Esophagus muscularis mucosa (tissue), 4 donors: ENCODE results near the gene DCUN1D4. TPM values are rescaled to one million over a fixed set of nuclear protein-coding genes. Genes with fewer than 3 reads are reported as not detected.

Source experiments
- DNase-seq: peaks from one replicate; pipeline ENCODE4 v3.0.0-alpha.2; 2017; ENCODE audit errors: extremely low spot score
- H3K27ac ChIP-seq, 4 donors: fragments of 200-600 bp; sonication (generic); replicated peaks in 1 of 4; 1 replicate in 3 of 4; 2 replicates in 1 of 4; pipeline ENCODE4 v1.5.1; 2016 to 2019; ENCODE audit warnings: mild to moderate bottlenecking in 1 of 4
- H3K27me3 ChIP-seq, 4 donors: fragments of 200-600 bp; sonication (generic); one replicate each; pipeline versions ENCODE4 v1.5.1 to v1.6.0; 2016 to 2019
- H3K36me3 ChIP-seq, 4 donors: fragments of 200-600 bp; sonication (generic); one replicate each; pipeline ENCODE4 v1.5.1; 2016 to 2019
- H3K4me1 ChIP-seq, 4 donors: fragments of 200-600 bp; sonication (generic); one replicate each; pipeline ENCODE4 v1.5.1; 2016 to 2019
- H3K4me3 ChIP-seq, 4 donors: fragments of 200-600 bp; sonication (generic); 1 replicate in 2 of 4; 2 replicates in 2 of 4; pipeline ENCODE4 v1.5.1; 2016 to 2019; ENCODE audit warnings: mild to moderate bottlenecking in 4 of 4, moderate library complexity in 1 of 4
- H3K9me3 ChIP-seq, 4 donors: fragments of 200-600 bp; sonication (generic); 1 replicate in 3 of 4; 2 replicates in 1 of 4; pipeline ENCODE4 v1.5.1; 2016 to 2019
- EP300 ChIP-seq: sonication (generic); formaldehyde crosslinking; IDR thresholded peaks from one replicate; pipeline ENCODE4 v1.6.1; 2017; ENCODE audit warnings: antibody characterized with exemption
- POLR2A ChIP-seq: fragments of 450-650 bp; IDR thresholded peaks from one replicate; pipeline ENCODE4 v1.6.1; 2017; ENCODE audit warnings: antibody characterized with exemption, moderate library complexity, mild to moderate bottlenecking, low read depth
- POLR2AphosphoS5 ChIP-seq, 2 donors: sonication (generic); formaldehyde crosslinking; IDR thresholded peaks; one replicate each; pipeline ENCODE4 v1.6.1; 2017; ENCODE audit warnings: antibody characterized with exemption in 2 of 2
- WGBS: methylation state at CpG from one replicate; pipeline ENCODE4 v1.1.5; 2018; 5-methylcytosine and 5-hydroxymethylcytosine counted together
- intact Hi-C: fragments of 100-400 bp; cut with DNase I; formaldehyde crosslinking; loops from one replicate; pipeline ENCODE4 v1.15.1; 2023
- total RNA-seq, 4 donors: library from RNA; depleted of rRNA; stranded (reverse); fragments of >200 nt; gene quantifications; one replicate each; pipeline versions ENCODE4 v1.1.0 to v1.2.1, GENCODE V29; 2016
- TF ChIP-seq, protein P1 (sequence below), 3 experiments: fragments of 200-600 bp in 2 of 3; fragments of 450-650 bp in 1 of 3; sonication (generic) in 2 of 3; IDR thresholded peaks; one replicate each; pipeline ENCODE4 v1.5.1; 2017 to 2019; ENCODE audit warnings: antibody characterized with exemption in 3 of 3, mild to moderate bottlenecking in 2 of 3, moderate library complexity in 1 of 3

Gene DCUN1D4
- total RNA-seq, 4 donors from 2014 or later: 36.0 to 70.6 (median 51.9) TPM

DNA sequence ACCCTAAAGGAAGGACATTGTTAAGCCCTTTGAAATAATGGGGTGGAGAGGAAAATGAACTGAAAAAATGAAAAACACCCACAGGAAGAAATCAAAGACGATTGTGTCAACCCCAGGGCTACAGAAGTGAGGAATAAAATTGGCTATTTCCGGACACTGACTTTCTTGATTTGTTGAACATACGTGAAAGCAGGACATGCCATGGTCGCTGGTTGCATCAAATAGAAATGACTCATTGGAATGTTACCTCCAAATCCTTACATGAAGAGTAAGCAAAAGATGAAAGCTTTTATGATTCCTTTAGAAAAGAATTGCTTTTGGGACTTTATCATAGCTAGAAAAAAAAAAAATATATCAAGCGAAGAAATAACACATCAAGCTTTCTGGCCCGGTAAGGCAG is 75.3 kb downstream of the DCUN1D4 start:
- Histone ChIP-seq H3K4me3 (no peak overlapping the region), H3K27me3 (no peaks in the 10 kb centered on the region), H3K9me3 (peaks cover 0 to 4% (median 0%) of the 10 kb centered on the region in 4 donors), H3K4me1 (no peaks in the 10 kb centered on the region), H3K36me3 (peaks cover 12 to 22% (median 18%) of the 10 kb centered on the region in 4 donors), H3K27ac (no peak overlapping the region)
- intact Hi-C loops: no loop called here
- TF ChIP-seq, protein P1, sequence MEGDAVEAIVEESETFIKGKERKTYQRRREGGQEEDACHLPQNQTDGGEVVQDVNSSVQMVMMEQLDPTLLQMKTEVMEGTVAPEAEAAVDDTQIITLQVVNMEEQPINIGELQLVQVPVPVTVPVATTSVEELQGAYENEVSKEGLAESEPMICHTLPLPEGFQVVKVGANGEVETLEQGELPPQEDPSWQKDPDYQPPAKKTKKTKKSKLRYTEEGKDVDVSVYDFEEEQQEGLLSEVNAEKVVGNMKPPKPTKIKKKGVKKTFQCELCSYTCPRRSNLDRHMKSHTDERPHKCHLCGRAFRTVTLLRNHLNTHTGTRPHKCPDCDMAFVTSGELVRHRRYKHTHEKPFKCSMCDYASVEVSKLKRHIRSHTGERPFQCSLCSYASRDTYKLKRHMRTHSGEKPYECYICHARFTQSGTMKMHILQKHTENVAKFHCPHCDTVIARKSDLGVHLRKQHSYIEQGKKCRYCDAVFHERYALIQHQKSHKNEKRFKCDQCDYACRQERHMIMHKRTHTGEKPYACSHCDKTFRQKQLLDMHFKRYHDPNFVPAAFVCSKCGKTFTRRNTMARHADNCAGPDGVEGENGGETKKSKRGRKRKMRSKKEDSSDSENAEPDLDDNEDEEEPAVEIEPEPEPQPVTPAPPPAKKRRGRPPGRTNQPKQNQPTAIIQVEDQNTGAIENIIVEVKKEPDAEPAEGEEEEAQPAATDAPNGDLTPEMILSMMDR (IDR thresholded peaks at IDR 0.05): no peak
- no peak for TF ChIP-seq EP300
- no peak for TF ChIP-seq POLR2A
- no peak for TF ChIP-seq POLR2AphosphoS5 (IDR thresholded peaks at IDR 0.05)
- WGBS: 93% methylated on average over 6 of the region's 6 CpGs
- no peak for DNase-seq

- Histone ChIP-seq H3K4me1 (no peaks in the 10 kb centered on the region), H3K27ac (no peak overlapping the region), H3K4me3 (no peak overlapping the region), H3K27me3 (no peaks in the 10 kb centered on the region), H3K9me3 (peaks cover 0 to 4% (median 0%) of the 10 kb centered on the region in 4 donors), H3K36me3 (no peaks in the 10 kb centered on the region)
- WGBS: 86% methylated on average over 2 of the region's 2 CpGs
- no peak for DNase-seq
- TF ChIP-seq POLR2A: no peak
- no peak for TF ChIP-seq EP300
- TF ChIP-seq, protein P1 (IDR thresholded peaks at IDR 0.05): no peak
- TF ChIP-seq POLR2AphosphoS5 (IDR thresholded peaks at IDR 0.05): no peak
- intact Hi-C loops: no loop called here
Observed at GRCh38 chr4:51923343-51923742, 80.4 kb downstream of the DCUN1D4 start.

- DNase-seq: no peak
- H3K4me3 ChIP-seq: no peak overlapping the region
- H3K9me3 ChIP-seq: no peaks in the 10 kb centered on the region
- H3K4me1 ChIP-seq: no peaks in the 10 kb centered on the region
- H3K27me3 ChIP-seq: no peaks in the 10 kb centered on the region
- intact Hi-C loops: no loop called here
- H3K36me3 ChIP-seq: no peaks in the 10 kb centered on the region
- H3K27ac ChIP-seq: no peak overlapping the region
- TF ChIP-seq POLR2AphosphoS5 (IDR thresholded peaks at IDR 0.05) (no peak), POLR2A (no peak), EP300 (no peak)
- TF ChIP-seq, protein P1 (IDR thresholded peaks at IDR 0.05): no peak
Observed at GRCh38 chr4:51925307-51925706, 82.4 kb downstream of the DCUN1D4 start.

DNA sequence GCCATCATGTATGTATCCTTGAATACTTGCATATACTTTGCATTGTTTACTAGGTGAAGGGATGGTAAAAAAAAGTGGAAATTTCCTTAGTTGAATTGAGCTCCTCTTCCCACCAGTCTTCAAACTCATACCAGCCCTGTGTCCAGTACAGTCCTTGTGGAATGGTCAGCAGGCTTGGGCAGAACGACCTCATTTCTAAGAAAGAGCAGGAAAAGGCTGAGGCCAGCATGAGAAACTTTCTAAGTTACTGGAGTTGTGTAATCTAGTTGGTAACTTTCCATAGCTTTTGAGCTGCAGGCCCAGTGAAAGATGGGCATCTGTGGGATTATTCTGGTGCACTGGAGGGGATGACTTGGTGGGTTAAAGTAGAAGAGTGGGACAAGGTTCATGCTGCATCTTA is 87.6 kb downstream of the DCUN1D4 start:
- 91% methylated on average over 1 of the region's 1 CpG for WGBS
- no peaks in the 10 kb centered on the region for H3K4me1 ChIP-seq
- no peaks in the 10 kb centered on the region for H3K9me3 ChIP-seq
- H3K27ac ChIP-seq: no peak overlapping the region
- TF ChIP-seq POLR2AphosphoS5 (IDR thresholded peaks at IDR 0.05) (no peak), EP300 (no peak), POLR2A (no peak)
- TF ChIP-seq, protein P1 (IDR thresholded peaks at IDR 0.05): no peak
- no peaks in the 10 kb centered on the region for H3K36me3 ChIP-seq
- H3K27me3 ChIP-seq: no peaks in the 10 kb centered on the region
- DNase-seq: no peak
- intact Hi-C loops: no loop called here
- H3K4me3 ChIP-seq: no peak overlapping the region

GRCh38 chr4:51931461-51931860 is 88.5 kb downstream of the DCUN1D4 start:
- DNase-seq: no peak
- H3K9me3 ChIP-seq: no peaks in the 10 kb centered on the region
- no peaks in the 10 kb centered on the region for H3K4me1 ChIP-seq
- intact Hi-C loops: no loop called here
- H3K27ac ChIP-seq: no peak overlapping the region
- H3K4me3 ChIP-seq: no peak overlapping the region
- H3K36me3 ChIP-seq: no peaks in the 10 kb centered on the region
- TF ChIP-seq, protein P1 (IDR thresholded peaks at IDR 0.05): no peak
- TF ChIP-seq EP300: no peak
- H3K27me3 ChIP-seq: no peaks in the 10 kb centered on the region
